HepG2 (cell line): ENCODE results near the gene CALD1. TPM values are rescaled to one million over a fixed set of nuclear protein-coding genes. Genes with fewer than 3 reads are reported as not detected.
A peak's percentile ranks its signal among the peaks of the same experiment; 100 is the strongest.

Experiments used
- ATAD3A ChIP-seq: sonication (generic); formaldehyde crosslinking; IDR thresholded peaks from 2 replicates; pipeline ENCODE4 v1.4.0; 2020; ENCODE audit warnings: missing genetic modification reagents
- ATF7 ChIP-seq, 2 experiments: fragments of 450-650 bp in 1 of 2; sonication (generic) in 1 of 2; formaldehyde crosslinking in 1 of 2; IDR thresholded peaks; 2 replicates each; pipeline versions ENCODE4 v1.4.0 to v1.6.1; 2016 to 2020; ENCODE audit warnings: antibody characterized with exemption in 1 of 2, mild to moderate bottlenecking in 1 of 2, missing genetic modification reagents in 1 of 2
- GABPB1 ChIP-seq: IDR thresholded peaks from 2 replicates; pipeline ENCODE4 v1.6.1; 2016; ENCODE audit warnings: mild to moderate bottlenecking, missing genetic modification reagents, moderate library complexity, missing compliant biosample characterization
- GZF1 ChIP-seq: sonication (generic); formaldehyde crosslinking; IDR thresholded peaks from 2 replicates; pipeline ENCODE4 v1.5.1; 2020; ENCODE audit warnings: mild to moderate bottlenecking, missing genetic modification reagents
- HCFC1 ChIP-seq: fragments of 150-350 bp; IDR thresholded peaks from 2 replicates; pipeline ENCODE4 v1.6.1; 2014; ENCODE audit warnings: low read depth, low read length
- HMGA1 ChIP-seq: sonication (generic); formaldehyde crosslinking; conservative IDR thresholded peaks from 2 replicates; pipeline ENCODE4 v1.4.0; 2020; ENCODE audit warnings: missing genetic modification reagents
- HNRNPLL ChIP-seq: fragments of 200-400 bp; formaldehyde crosslinking; IDR thresholded peaks from 2 replicates; pipeline ENCODE4 v1.6.1; 2017; ENCODE audit warnings: mild to moderate bottlenecking, low read depth, low read length; ENCODE audit not compliant: poor library complexity, severe bottlenecking
- NCOA5 ChIP-seq: sonication (generic); formaldehyde crosslinking; IDR thresholded peaks from 2 replicates; pipeline ENCODE4 v1.4.0; 2020; ENCODE audit warnings: missing genetic modification reagents
- PAF1 ChIP-seq: IDR thresholded peaks from 2 replicates; pipeline ENCODE4 v1.6.1; 2016; ENCODE audit warnings: missing genetic modification reagents, missing compliant biosample characterization
- PTBP1 ChIP-seq: fragments of 200-400 bp; formaldehyde crosslinking; IDR thresholded peaks from 2 replicates; pipeline ENCODE4 v1.6.1; 2018; ENCODE audit warnings: low read length, low read depth; ENCODE audit not compliant: poor library complexity, severe bottlenecking
- REPIN1 ChIP-seq: sonication (generic); formaldehyde crosslinking; IDR thresholded peaks from 2 replicates; pipeline ENCODE4 v1.8.0; 2022; ENCODE audit warnings: missing genetic modification reagents, low read depth, mild to moderate bottlenecking, borderline replicate concordance
- RXRB ChIP-seq: IDR thresholded peaks from 2 replicates; pipeline ENCODE4 v1.6.1; 2016; ENCODE audit warnings: borderline replicate concordance, missing genetic modification reagents, missing compliant biosample characterization
- SOX13 ChIP-seq, 3 experiments: fragments of 450-650 bp in 1 of 3; sonication (generic) in 1 of 3; formaldehyde crosslinking in 1 of 3; IDR thresholded peaks in 2 of 3; conservative IDR thresholded peaks in 1 of 3; 2 replicates each; pipeline versions ENCODE4 v1.5.0 to v1.6.1; 2016 to 2020; ENCODE audit warnings: antibody characterized with exemption in 1 of 3, mild to moderate bottlenecking in 1 of 3, missing compliant biosample characterization in 1 of 3, missing genetic modification reagents in 1 of 3, moderate library complexity in 1 of 3
- SP4 ChIP-seq: sonication (generic); formaldehyde crosslinking; IDR thresholded peaks from 2 replicates; pipeline ENCODE4 v1.8.1; 2023; ENCODE audit warnings: mild to moderate bottlenecking, missing genetic modification reagents
- TAF15 ChIP-seq: fragments of 200-400 bp; formaldehyde crosslinking; IDR thresholded peaks from one replicate; pipeline ENCODE4 v1.6.1; 2018; ENCODE audit warnings: mild to moderate bottlenecking, low read depth, low read length; ENCODE audit not compliant: poor library complexity, severe bottlenecking
- ZBTB21 ChIP-seq: sonication (generic); formaldehyde crosslinking; IDR thresholded peaks from 2 replicates; pipeline ENCODE4 v1.4.0; 2020; ENCODE audit warnings: missing genetic modification reagents
- ZNF180 ChIP-seq: sonication (generic); formaldehyde crosslinking; IDR thresholded peaks from 2 replicates; pipeline ENCODE4 v1.4.0; 2020; ENCODE audit warnings: low read depth, missing genetic modification reagents, borderline replicate concordance
- ZNF260 ChIP-seq: sonication (generic); formaldehyde crosslinking; IDR thresholded peaks from 2 replicates; pipeline ENCODE4 v1.4.0; 2020; ENCODE audit warnings: missing genetic modification reagents, low read depth, mild to moderate bottlenecking, borderline replicate concordance
- ZNF282 ChIP-seq: fragments of 450-650 bp; IDR thresholded peaks from 2 replicates; pipeline ENCODE4 v1.6.1; 2018; ENCODE audit not compliant: partially characterized antibody
- ZNF598 ChIP-seq: sonication (generic); formaldehyde crosslinking; IDR thresholded peaks from 2 replicates; pipeline ENCODE4 v1.5.1; 2020; ENCODE audit warnings: mild to moderate bottlenecking, missing genetic modification reagents, borderline replicate concordance
- ZNF737 ChIP-seq: sonication (generic); formaldehyde crosslinking; IDR thresholded peaks from 2 replicates; pipeline ENCODE4 v1.5.0; 2020; ENCODE audit warnings: missing genetic modification reagents, mild to moderate bottlenecking, borderline replicate concordance
- polyA plus RNA-seq, 8 experiments: library from polyadenylated mRNA; depleted of rRNA in 3 of 8; stranded (reverse) in 7 of 8; unstranded in 1 of 8; fragments of >200 nt; fragmentation: Illumina TruSeq in 4 of 8; extraction: Trizol in 4 of 8; gene quantifications; 2 replicates each; pipeline versions ENCODE4 v1.2.1 to v1.2.3, GENCODE V29; 2011 to 2016; ENCODE audit warnings: low read depth in 4 of 8, missing spikeins in 1 of 8, mixed read lengths in 1 of 8; ENCODE audit not compliant: insufficient read depth in 1 of 8
- total RNA-seq, 5 experiments: library from RNA; depleted of rRNA; stranded (reverse); fragments of >200 nt; fragmentation: Illumina TruSeq; extraction: Trizol; gene quantifications; 2 replicates each; pipeline ENCODE4 v1.2.3, GENCODE V29; 2016; ENCODE audit warnings: low read depth in 1 of 5
- TF ChIP-seq, protein P1 (sequence below): sonication (generic); formaldehyde crosslinking; IDR thresholded peaks from 2 replicates; pipeline ENCODE4 v1.4.0; 2020; ENCODE audit warnings: missing genetic modification reagents, mild to moderate bottlenecking, borderline replicate concordance
- TF ChIP-seq, protein P2 (sequence below): sonication (generic); formaldehyde crosslinking; IDR thresholded peaks from 2 replicates; pipeline ENCODE4 v1.8.0; 2022; ENCODE audit warnings: mild to moderate bottlenecking, missing genetic modification reagents, moderate library complexity
- TF ChIP-seq, protein P3 (sequence below): sonication (generic); formaldehyde crosslinking; IDR thresholded peaks from 2 replicates; pipeline ENCODE4 v1.9.0; 2022; ENCODE audit warnings: low read depth, missing genetic modification reagents

CALD1 gene
- total and polyA plus RNA-seq, 2 of the 13 experiments (the other 11 are each of a cell fraction or from before 2014, with no cell fraction given) = 53.0 to 112 TPM

DNA sequence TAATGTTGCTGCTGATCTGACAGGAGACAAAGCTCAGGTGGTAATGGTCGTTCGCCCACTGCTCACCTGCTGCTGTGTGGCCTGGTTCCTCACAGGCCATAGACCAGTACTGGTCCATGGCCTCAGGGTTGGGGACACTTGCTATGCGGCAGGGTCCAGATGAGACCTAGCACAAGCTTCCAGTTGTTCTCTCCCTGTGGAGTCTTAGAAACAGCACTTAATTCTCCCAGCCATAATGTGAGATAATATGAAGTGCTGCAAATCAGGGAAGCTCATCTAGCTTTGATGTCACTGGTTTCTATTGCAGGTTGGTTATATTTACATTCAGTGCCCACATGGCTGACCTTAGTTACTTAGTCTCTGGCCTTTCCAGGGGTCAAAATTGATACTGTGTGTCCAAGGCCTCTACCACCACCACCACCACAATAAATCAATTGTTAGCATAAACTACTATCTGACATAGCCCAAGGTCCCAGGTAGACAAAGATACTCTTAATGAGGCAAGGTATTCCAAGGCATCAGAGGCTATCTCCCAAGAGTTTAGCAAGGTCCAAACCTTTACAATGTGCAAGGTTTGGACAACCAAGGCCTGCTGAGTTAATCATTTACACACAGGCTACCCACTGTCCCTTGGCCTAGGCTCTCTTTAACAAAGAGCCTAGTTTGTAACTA, 217.9 kb downstream of the CALD1 start (continued):
- TF ChIP-seq ZNF737 (CRISPR knock-in tag) = no peak
- TF ChIP-seq HMGA1 = no peak
- TF ChIP-seq ATAD3A (CRISPR knock-in tag) = no peak
- TF ChIP-seq, protein P1, sequence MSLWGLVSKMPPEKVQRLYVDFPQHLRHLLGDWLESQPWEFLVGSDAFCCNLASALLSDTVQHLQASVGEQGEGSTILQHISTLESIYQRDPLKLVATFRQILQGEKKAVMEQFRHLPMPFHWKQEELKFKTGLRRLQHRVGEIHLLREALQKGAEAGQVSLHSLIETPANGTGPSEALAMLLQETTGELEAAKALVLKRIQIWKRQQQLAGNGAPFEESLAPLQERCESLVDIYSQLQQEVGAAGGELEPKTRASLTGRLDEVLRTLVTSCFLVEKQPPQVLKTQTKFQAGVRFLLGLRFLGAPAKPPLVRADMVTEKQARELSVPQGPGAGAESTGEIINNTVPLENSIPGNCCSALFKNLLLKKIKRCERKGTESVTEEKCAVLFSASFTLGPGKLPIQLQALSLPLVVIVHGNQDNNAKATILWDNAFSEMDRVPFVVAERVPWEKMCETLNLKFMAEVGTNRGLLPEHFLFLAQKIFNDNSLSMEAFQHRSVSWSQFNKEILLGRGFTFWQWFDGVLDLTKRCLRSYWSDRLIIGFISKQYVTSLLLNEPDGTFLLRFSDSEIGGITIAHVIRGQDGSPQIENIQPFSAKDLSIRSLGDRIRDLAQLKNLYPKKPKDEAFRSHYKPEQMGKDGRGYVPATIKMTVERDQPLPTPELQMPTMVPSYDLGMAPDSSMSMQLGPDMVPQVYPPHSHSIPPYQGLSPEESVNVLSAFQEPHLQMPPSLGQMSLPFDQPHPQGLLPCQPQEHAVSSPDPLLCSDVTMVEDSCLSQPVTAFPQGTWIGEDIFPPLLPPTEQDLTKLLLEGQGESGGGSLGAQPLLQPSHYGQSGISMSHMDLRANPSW = no peak; the same call in 1 of the 2 replicates
- TF ChIP-seq PTBP1 = no peak
- TF ChIP-seq GZF1 (CRISPR knock-in tag) = no peak
- TF ChIP-seq RXRB = peak; percentile 61
- peak; percentile 13; the same call in 1 of the 2 replicates for TF ChIP-seq ATF7 (IDR thresholded peaks at IDR 0.05)
- no peak for TF ChIP-seq ATF7 (CRISPR knock-in tag; IDR thresholded peaks at IDR 0.05)
- no peak for TF ChIP-seq ZNF260 (CRISPR knock-in tag)
- no peak for TF ChIP-seq TAF15
- TF ChIP-seq REPIN1 (CRISPR knock-in tag) = peak; percentile 91
- TF ChIP-seq ZNF598 (CRISPR knock-in tag) = peak; percentile 64; the same call in 1 of the 2 replicates
- peak; percentile 88 for TF ChIP-seq SOX13 (IDR thresholded peaks at IDR 0.05)
- peak in 1 of 2 experiments; percentile 96; a peak in 2 of 4 replicates for TF ChIP-seq SOX13 (CRISPR knock-in tag; conservative IDR thresholded peaks at IDR 0.05 in 1 of 2, IDR thresholded peaks at IDR 0.05 in 1 of 2)
- TF ChIP-seq HCFC1 = no peak
- peak; percentile 53; the same call in 1 of the 2 replicates for TF ChIP-seq SP4 (CRISPR knock-in tag)
- no peak for TF ChIP-seq ZNF282
- no peak for TF ChIP-seq ZBTB21 (CRISPR knock-in tag)
- TF ChIP-seq HNRNPLL = no peak
- no peak for TF ChIP-seq ZNF180 (CRISPR knock-in tag)
- TF ChIP-seq NCOA5 (CRISPR knock-in tag) = no peak
- TF ChIP-seq, protein P2, sequence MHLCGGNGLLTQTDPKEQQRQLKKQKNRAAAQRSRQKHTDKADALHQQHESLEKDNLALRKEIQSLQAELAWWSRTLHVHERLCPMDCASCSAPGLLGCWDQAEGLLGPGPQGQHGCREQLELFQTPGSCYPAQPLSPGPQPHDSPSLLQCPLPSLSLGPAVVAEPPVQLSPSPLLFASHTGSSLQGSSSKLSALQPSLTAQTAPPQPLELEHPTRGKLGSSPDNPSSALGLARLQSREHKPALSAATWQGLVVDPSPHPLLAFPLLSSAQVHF (CRISPR knock-in tag) = no peak
- TF ChIP-seq, protein P3, sequence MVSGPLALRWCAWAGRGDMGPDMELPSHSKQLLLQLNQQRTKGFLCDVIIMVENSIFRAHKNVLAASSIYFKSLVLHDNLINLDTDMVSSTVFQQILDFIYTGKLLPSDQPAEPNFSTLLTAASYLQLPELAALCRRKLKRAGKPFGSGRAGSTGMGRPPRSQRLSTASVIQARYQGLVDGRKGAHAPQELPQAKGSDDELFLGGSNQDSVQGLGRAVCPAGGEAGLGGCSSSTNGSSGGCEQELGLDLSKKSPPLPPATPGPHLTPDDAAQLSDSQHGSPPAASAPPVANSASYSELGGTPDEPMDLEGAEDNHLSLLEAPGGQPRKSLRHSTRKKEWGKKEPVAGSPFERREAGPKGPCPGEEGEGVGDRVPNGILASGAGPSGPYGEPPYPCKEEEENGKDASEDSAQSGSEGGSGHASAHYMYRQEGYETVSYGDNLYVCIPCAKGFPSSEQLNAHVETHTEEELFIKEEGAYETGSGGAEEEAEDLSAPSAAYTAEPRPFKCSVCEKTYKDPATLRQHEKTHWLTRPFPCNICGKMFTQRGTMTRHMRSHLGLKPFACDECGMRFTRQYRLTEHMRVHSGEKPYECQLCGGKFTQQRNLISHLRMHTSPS (CRISPR knock-in tag) = peak; percentile 86; the same call in 1 of the 2 replicates
- no peak for TF ChIP-seq PAF1 (CRISPR knock-in tag)
- no peak for TF ChIP-seq GABPB1 (CRISPR knock-in tag)
